Lower leg skin (tissue), 3 donors: ENCODE results near the gene PXYLP1.

Experiments
- CTCF ChIP-seq, 3 donors: fragments of 450-650 bp; IDR thresholded peaks; one replicate each; pipeline ENCODE4 v1.5.1; 2016; ENCODE audit warnings: antibody characterized with exemption in 3 of 3, mild to moderate bottlenecking in 3 of 3, moderate library complexity in 2 of 3
- POLR2A ChIP-seq, 2 donors: fragments of 450-650 bp; IDR thresholded peaks; one replicate each; pipeline ENCODE4 v1.6.1; 2016 to 2017; ENCODE audit warnings: antibody characterized with exemption in 2 of 2, mild to moderate bottlenecking in 1 of 2, moderate library complexity in 1 of 2

- TF ChIP-seq CTCF (IDR thresholded peaks at IDR 0.05) = no peak
- no peak for TF ChIP-seq POLR2A (IDR thresholded peaks at IDR 0.05)
Observed at GRCh38 chr3:141341536-141341935, 109.9 kb downstream of the PXYLP1 start.
